HepG2 (cell line): Measurements from ENCODE around the gene NUDT19. TPM values are rescaled to one million over a fixed set of nuclear protein-coding genes. Genes with fewer than 3 reads are reported as not detected.
A peak's percentile ranks its signal among the peaks of the same experiment; 100 is the strongest.

ENCODE experiments used
- ATAC-seq: fragments of 200-7000 bp; cut with Tn5 transposase; 3 replicates; pipeline ENCODE4 v1.9.1; 2020; ENCODE audit warnings: mild to moderate bottlenecking, moderate library complexity
- BruUV-seq: library from RNA; stranded (reverse); fragments of 400-500 nt; replicated peaks from 2 replicates; lab custom pipeline; 2021; lab: Mats Ljungman, UMichigan
- CTCF ChIA-PET: fragments of 300-600 bp; formaldehyde crosslinking; extraction: SDS; loops from one replicate; lab custom pipeline; 2021; ENCODE audit warnings: low total read pairs, inconsistent platforms, low intra/inter-chr PET ratio; lab: Yijun Ruan, JAX
- POLR2A ChIA-PET: fragments of 350-600 bp; sonication (Branson Sonifier 250); formaldehyde crosslinking; loops from one replicate; lab custom pipeline; 2020; ENCODE audit warnings: antibody characterized with exemption, inconsistent platforms; lab: Yijun Ruan, JAX
- DNase-seq: peaks from one replicate; pipeline ENCODE4 v3.0.0-alpha.2; 2015; ENCODE audit warnings: low spot score
- FAIRE-seq: peaks from 3 replicates; lab custom pipeline; 2011; peaks lifted over from hg19 to GRCh38; lab: Jason Lieb, UNC
- H2AFZ ChIP-seq: one replicate; pipeline ENCODE4 v1.6.1; 2011; ENCODE audit warnings: low read length, inconsistent platforms
- H3K27ac ChIP-seq: fragments of 300-600 bp; 3 replicates; pipeline ENCODE4 v1.8.0; 2011; ENCODE audit warnings: mixed run types, mild to moderate bottlenecking, mixed read lengths, low read length, inconsistent platforms; ENCODE audit not compliant: insufficient read depth; ENCODE audit errors: extremely low read length
- H3K27me3 ChIP-seq, 2 experiments: fragments of 200-600 bp in 1 of 2; 2 replicates in 1 of 2; 3 replicates in 1 of 2; pipeline versions ENCODE4 v1.6.0 to v1.8.0; 2011; ENCODE audit warnings: low read length in 2 of 2, mild to moderate bottlenecking in 2 of 2, moderate library complexity in 2 of 2, inconsistent platforms in 1 of 2; ENCODE audit not compliant: insufficient read depth in 2 of 2, control insufficient read depth in 1 of 2
- H3K36me3 ChIP-seq, 2 experiments: fragments of 200-600 bp in 1 of 2; replicated peaks in 1 of 2; 2 replicates in 1 of 2; 3 replicates in 1 of 2; pipeline versions ENCODE4 v1.5.1 to v1.8.0; 2011; ENCODE audit warnings: low read length in 2 of 2, inconsistent platforms in 1 of 2; ENCODE audit not compliant: insufficient read depth in 2 of 2, control insufficient read depth in 1 of 2
- H3K4me1 ChIP-seq: 2 replicates; pipeline ENCODE4 v1.5.1; 2012; ENCODE audit warnings: low read length, inconsistent platforms; ENCODE audit not compliant: insufficient read depth
- H3K4me2 ChIP-seq: 2 replicates; pipeline ENCODE4 v1.6.0; 2011; ENCODE audit warnings: low read depth, low read length, inconsistent platforms
- H3K4me3 ChIP-seq, 3 experiments: fragments of 200-600 bp in 1 of 3; sonication (generic), shearing (Covaris generic) in 1 of 3; replicated peaks in 1 of 3; 2 replicates each; pipeline ENCODE4 v1.5.1; 2011 to 2016; ENCODE audit warnings: low read length in 3 of 3, inconsistent platforms in 2 of 3, low read depth in 2 of 3, mild to moderate bottlenecking in 2 of 3, control low read depth in 1 of 3, mixed read lengths in 1 of 3; ENCODE audit not compliant: insufficient read depth in 1 of 3
- H3K79me2 ChIP-seq: one replicate; pipeline ENCODE4 v1.6.1; 2011; ENCODE audit warnings: low read length, inconsistent platforms; ENCODE audit not compliant: insufficient read depth
- H3K9ac ChIP-seq: 2 replicates; pipeline ENCODE4 v1.6.0; 2011; ENCODE audit warnings: mild to moderate bottlenecking, low read depth, low read length, inconsistent platforms; ENCODE audit not compliant: insufficient read depth
- H3K9me3 ChIP-seq: 2 replicates; pipeline ENCODE4 v1.5.1; 2012; ENCODE audit warnings: mild to moderate bottlenecking, low read length
- H4K20me1 ChIP-seq: 2 replicates; pipeline ENCODE4 v1.6.0; 2011; ENCODE audit warnings: inconsistent platforms, mild to moderate bottlenecking, low read length, moderate library complexity; ENCODE audit not compliant: insufficient read depth
- ATF7 ChIP-seq, 2 experiments: fragments of 450-650 bp in 1 of 2; sonication (generic) in 1 of 2; formaldehyde crosslinking in 1 of 2; IDR thresholded peaks; 2 replicates each; pipeline versions ENCODE4 v1.4.0 to v1.6.1; 2016 to 2020; ENCODE audit warnings: antibody characterized with exemption in 1 of 2, mild to moderate bottlenecking in 1 of 2, missing genetic modification reagents in 1 of 2
- CREB1 ChIP-seq, 2 experiments: fragments of 450-650 bp in 1 of 2; IDR thresholded peaks; 2 replicates each; pipeline ENCODE4 v1.6.1; 2016 to 2017; ENCODE audit warnings: control low read depth in 1 of 2, mild to moderate bottlenecking in 1 of 2, missing compliant biosample characterization in 1 of 2, missing genetic modification characterization in 1 of 2
- KDM3A ChIP-seq: IDR thresholded peaks from 2 replicates; pipeline ENCODE4 v1.6.1; 2018; ENCODE audit warnings: low read depth, missing compliant biosample characterization
- LRRFIP1 ChIP-seq: sonication (generic); formaldehyde crosslinking; conservative IDR thresholded peaks from 2 replicates; pipeline ENCODE4 v1.4.0; 2020; ENCODE audit warnings: missing genetic modification reagents
- MTA1 ChIP-seq: sonication (generic); formaldehyde crosslinking; IDR thresholded peaks from 2 replicates; pipeline ENCODE4 v1.4.0; 2020; ENCODE audit warnings: missing genetic modification reagents, mild to moderate bottlenecking, borderline replicate concordance
- PCBP1 ChIP-seq: fragments of 200-400 bp; formaldehyde crosslinking; IDR thresholded peaks from 2 replicates; pipeline ENCODE4 v1.6.1; 2017; ENCODE audit warnings: mild to moderate bottlenecking, low read depth, low read length, borderline replicate concordance
- THYN1 ChIP-seq: sonication (generic); formaldehyde crosslinking; IDR thresholded peaks from 2 replicates; pipeline ENCODE4 v1.8.1; 2023; ENCODE audit warnings: low read depth, mild to moderate bottlenecking, moderate library complexity, missing genetic modification reagents, borderline replicate concordance
- ZBTB33 ChIP-seq: sonication (generic); formaldehyde crosslinking; IDR thresholded peaks from 2 replicates; pipeline ENCODE4 v1.4.0; 2020; ENCODE audit warnings: missing genetic modification reagents
- ZNF251 ChIP-seq: sonication (generic); formaldehyde crosslinking; IDR thresholded peaks from 2 replicates; pipeline ENCODE4 v1.9.0; 2021; ENCODE audit warnings: mild to moderate bottlenecking, missing genetic modification reagents
- ZNF543 ChIP-seq: sonication (generic); formaldehyde crosslinking; IDR thresholded peaks from 2 replicates; pipeline ENCODE4 v1.4.0; 2020; ENCODE audit warnings: mild to moderate bottlenecking, missing genetic modification reagents
- WGBS: methylation state at CpG from one replicate; pipeline ENCODE4 v1.1.6; 2017; ENCODE audit warnings: low lambda C conversion rate; 5-methylcytosine and 5-hydroxymethylcytosine counted together
- in situ Hi-C: cut with HindIII; loops from 2 replicates; pipeline ENCODE4 v1.10.0; 2017; ENCODE audit warnings: low pct_unique_long_range_greater_than_20kb; ENCODE audit not compliant: extremely low pct_ligation_motif_present
- intact Hi-C: fragments of 100-400 bp; cut with micrococcal nuclease; formaldehyde crosslinking; loops from one replicate; pipeline ENCODE4 v1.10.0; 2022; ENCODE audit not compliant: unreplicated experiment
- polyA plus RNA-seq, 8 experiments: library from polyadenylated mRNA; depleted of rRNA in 3 of 8; stranded (reverse) in 7 of 8; unstranded in 1 of 8; fragments of >200 nt; fragmentation: Illumina TruSeq in 4 of 8; extraction: Trizol in 4 of 8; gene quantifications; 2 replicates each; pipeline versions ENCODE4 v1.2.1 to v1.2.3, GENCODE V29; 2011 to 2016; ENCODE audit warnings: low read depth in 4 of 8, missing spikeins in 1 of 8, mixed read lengths in 1 of 8; ENCODE audit not compliant: insufficient read depth in 1 of 8
- total RNA-seq, 5 experiments: library from RNA; depleted of rRNA; stranded (reverse); fragments of >200 nt; fragmentation: Illumina TruSeq; extraction: Trizol; gene quantifications; 2 replicates each; pipeline ENCODE4 v1.2.3, GENCODE V29; 2016; ENCODE audit warnings: low read depth in 1 of 5

Gene NUDT19
- total and polyA plus RNA-seq, 2 of the 13 experiments (the other 11 are each of a cell fraction or from before 2014, with no cell fraction given): 3.1 to 3.6 TPM

- intact Hi-C loops (no loop called here), in situ Hi-C loops (no loop called here)
- no peaks in the 10 kb centered on the region for H3K4me1 ChIP-seq
- ChIA-PET CTCF (no interaction called here), POLR2A (no interaction called here)
- BruUV-seq: no TSS peak
- ATAC-seq (no peak), FAIRE-seq (no peak), DNase-seq (no peak)
- 1% methylated on average over 4 of the region's 4 CpGs for WGBS
- no peak overlapping the region for H2AFZ ChIP-seq
- no peak overlapping the region for H3K4me3 ChIP-seq
- H3K27ac ChIP-seq: no peak overlapping the region
- H3K36me3 ChIP-seq: no peaks in the 10 kb centered on the region
- H4K20me1 ChIP-seq: no peaks in the 10 kb centered on the region
- TF ChIP-seq CREB1 (IDR thresholded peaks at IDR 0.05) (peak; percentile 88), CREB1 (CRISPR knock-in tag; IDR thresholded peaks at IDR 0.05) (no peak), KDM3A (CRISPR knock-in tag) (no peak), PCBP1 (no peak), ATF7 (IDR thresholded peaks at IDR 0.05) (peak; percentile 84), ATF7 (CRISPR knock-in tag; IDR thresholded peaks at IDR 0.05) (no peak)
- H3K79me2 ChIP-seq: no peaks in the 10 kb centered on the region
- peaks cover 2 to 16% of the 10 kb centered on the region in 2 experiments; a peak in 3 of 5 replicates for H3K27me3 ChIP-seq
- H3K9me3 ChIP-seq: no peaks in the 10 kb centered on the region
- no peak overlapping the region for H3K9ac ChIP-seq
- H3K4me2 ChIP-seq: no peak overlapping the region
These were observed 58.9 kb downstream of the NUDT19 start for GRCh38 chr19:32750441-32751055.

- no peak overlapping the region for H2AFZ ChIP-seq
- H4K20me1 ChIP-seq: no peaks in the 10 kb centered on the region
- no peaks in the 10 kb centered on the region for H3K79me2 ChIP-seq
- no peak for DNase-seq
- H3K27me3 ChIP-seq: peaks cover 2 to 16% of the 10 kb centered on the region in 2 experiments; a peak in 3 of 5 replicates
- BruUV-seq: no TSS peak
- H3K4me1 ChIP-seq: no peaks in the 10 kb centered on the region
- no peak for TF ChIP-seq THYN1
- no peak for TF ChIP-seq ZNF251 (CRISPR knock-in tag)
- TF ChIP-seq LRRFIP1: no peak
- no peak for TF ChIP-seq ZBTB33 (CRISPR knock-in tag)
- no peak for TF ChIP-seq MTA1 (CRISPR knock-in tag)
- no peak for TF ChIP-seq ZNF543 (CRISPR knock-in tag)
- no peak overlapping the region for H3K9ac ChIP-seq
- no peak overlapping the region for H3K4me3 ChIP-seq
- POLR2A ChIA-PET: no interaction called here
- 12% methylated on average over 2 of the region's 2 CpGs for WGBS
- in situ Hi-C loops: no loop called here
- intact Hi-C loops: no loop called here
- H3K9me3 ChIP-seq: no peaks in the 10 kb centered on the region
- no peak for ATAC-seq
- FAIRE-seq: no peak
- no peak overlapping the region for H3K4me2 ChIP-seq
- no peaks in the 10 kb centered on the region for H3K36me3 ChIP-seq
- no peak overlapping the region for H3K27ac ChIP-seq
- CTCF ChIA-PET: no interaction called here
These were observed 59.4 kb downstream of the NUDT19 start for GRCh38 chr19:32751066-32751465.
